HG03354 (cell line): ENCODE data around the gene GRAMD4.
"Not testable (repeated sequence)": the region's sequence is repeated elsewhere in the genome, so short reads cannot be mapped to it uniquely, and the experiment has no call there.

Experiments used
- ATAC-seq: cut with Tn5 transposase; IDR thresholded peaks from one replicate; pipeline ENCODE4 v1.9.1; 2021; ENCODE audit warnings: mild to moderate bottlenecking; ENCODE audit not compliant: unreplicated experiment, poor library complexity, severe bottlenecking

The GRAMD4 gene

GRCh38 chr22:46631113-46631512 is 10.9 kb downstream of the GRAMD4 start:
- no peak for ATAC-seq

GRCh38 chr22:46632646-46633249 is 12.6 kb downstream of the GRAMD4 start:
- no peak for ATAC-seq

GRCh38 chr22:46633334-46633890 is 13.2 kb downstream of the GRAMD4 start:
- no peak for ATAC-seq

- no peak for ATAC-seq
These were observed 14.0 kb downstream of the GRAMD4 start for GRCh38 chr22:46634011-46634699.

- ATAC-seq = not testable (repeated sequence)
These were observed 14.9 kb downstream of the GRAMD4 start for GRCh38 chr22:46634973-46635685.

GRCh38 chr22:46635756-46636155 is 15.6 kb downstream of the GRAMD4 start:
- no peak for ATAC-seq

GRCh38 chr22:46636221-46637002 is 16.2 kb downstream of the GRAMD4 start:
- ATAC-seq = no peak

- no peak for ATAC-seq
These were observed 17.8 kb downstream of the GRAMD4 start for GRCh38 chr22:46637711-46638600.

- ATAC-seq = no peak
These were observed 18.6 kb downstream of the GRAMD4 start for GRCh38 chr22:46638601-46639431.

GRCh38 chr22:46639843-46640242 is 19.7 kb downstream of the GRAMD4 start:
- no peak for ATAC-seq

GRCh38 chr22:46640293-46641055 is 20.3 kb downstream of the GRAMD4 start:
- ATAC-seq = no peak

- ATAC-seq = no peak
These were observed 21.7 kb downstream of the GRAMD4 start for GRCh38 chr22:46641811-46642266.

GRCh38 chr22:46642840-46643480 is 22.8 kb downstream of the GRAMD4 start:
- ATAC-seq = not testable (repeated sequence)

GRCh38 chr22:46646531-46647215 is 26.5 kb downstream of the GRAMD4 start:
- no peak for ATAC-seq

GRCh38 chr22:46648225-46648820 is 28.1 kb downstream of the GRAMD4 start:
- ATAC-seq = not testable (repeated sequence)
